RWPE2 (cell line): ENCODE measurements around the gene KRTAP4-4.
"Not testable (repeated sequence)": the region's sequence is repeated elsewhere in the genome, so short reads cannot be mapped to it uniquely, and the experiment has no call there.

Experiments used
- ATAC-seq: fragments of 200-7000 bp; cut with Tn5 transposase; 3 replicates; pipeline ENCODE4 v1.9.1; 2021; ENCODE audit warnings: low read depth
- DNase-seq: peaks from one replicate; pipeline ENCODE4 v3.0.0-alpha.2; 2020; ENCODE audit warnings: low spot score
- H3K27ac ChIP-seq: fragments of 450-650 bp; 2 replicates; pipeline ENCODE4 v1.5.1; 2017; ENCODE audit warnings: mild to moderate bottlenecking; ENCODE audit not compliant: poor library complexity, severe bottlenecking
- H3K27me3 ChIP-seq: fragments of 250-450 bp; sonication (Bioruptor Pico); 2 replicates; pipeline ENCODE4 v1.5.1; 2021; ENCODE audit warnings: mild to moderate bottlenecking, moderate library complexity; ENCODE audit not compliant: insufficient read depth, poor library complexity, severe bottlenecking
- H3K36me3 ChIP-seq: fragments of 250-450 bp; sonication (Bioruptor Pico); 2 replicates; pipeline ENCODE4 v1.5.1; 2020; ENCODE audit warnings: low read depth, mild to moderate bottlenecking, moderate library complexity
- H3K4me1 ChIP-seq: fragments of 250-450 bp; sonication (Bioruptor Pico); 2 replicates; pipeline ENCODE4 v1.5.1; 2021; ENCODE audit warnings: mild to moderate bottlenecking, moderate library complexity; ENCODE audit not compliant: insufficient read depth, poor library complexity, severe bottlenecking
- H3K4me3 ChIP-seq: fragments of 250-450 bp; sonication (Bioruptor Pico); 2 replicates; pipeline ENCODE4 v1.5.1; 2021; ENCODE audit warnings: mild to moderate bottlenecking, moderate library complexity; ENCODE audit not compliant: severe bottlenecking
- H3K9me3 ChIP-seq: fragments of 250-450 bp; sonication (Bioruptor Pico); 2 replicates; pipeline ENCODE4 v1.5.1; 2021; ENCODE audit warnings: mild to moderate bottlenecking, moderate library complexity; ENCODE audit not compliant: severe bottlenecking
- TF ChIP-seq, protein P1 (sequence below): fragments of 450-650 bp; IDR thresholded peaks from one replicate; pipeline ENCODE4 v1.5.1; 2017; ENCODE audit warnings: mild to moderate bottlenecking, moderate library complexity; ENCODE audit not compliant: poor library complexity, severe bottlenecking

The KRTAP4-4 gene

DNA sequence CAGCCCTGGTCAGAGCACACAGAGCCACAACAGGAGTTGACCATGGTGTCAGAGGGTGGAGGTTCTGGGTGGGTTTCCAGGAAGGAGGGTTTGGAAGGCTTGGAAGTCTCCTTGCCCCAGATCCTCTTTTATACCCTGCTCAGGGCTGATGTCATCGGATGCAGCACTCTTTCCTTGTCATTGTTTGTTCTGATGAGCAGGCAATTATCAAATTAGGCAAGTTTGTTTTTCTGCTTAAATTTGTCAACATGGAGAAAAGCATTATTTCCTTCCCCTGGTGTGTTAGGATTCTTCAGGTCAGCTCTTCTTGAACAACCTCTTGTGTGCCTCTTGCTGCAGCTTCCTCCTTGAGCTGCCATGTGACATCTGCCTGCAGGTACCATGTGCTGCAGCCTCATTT lies at the start of gene KRTAP4-4:
TSS of gene KRTAP4-4 (minus strand) at position 101 of the 400 bp plus-strand sequence. CDS start at position 44, 57 bp downstream.
- TF ChIP-seq, protein P1, sequence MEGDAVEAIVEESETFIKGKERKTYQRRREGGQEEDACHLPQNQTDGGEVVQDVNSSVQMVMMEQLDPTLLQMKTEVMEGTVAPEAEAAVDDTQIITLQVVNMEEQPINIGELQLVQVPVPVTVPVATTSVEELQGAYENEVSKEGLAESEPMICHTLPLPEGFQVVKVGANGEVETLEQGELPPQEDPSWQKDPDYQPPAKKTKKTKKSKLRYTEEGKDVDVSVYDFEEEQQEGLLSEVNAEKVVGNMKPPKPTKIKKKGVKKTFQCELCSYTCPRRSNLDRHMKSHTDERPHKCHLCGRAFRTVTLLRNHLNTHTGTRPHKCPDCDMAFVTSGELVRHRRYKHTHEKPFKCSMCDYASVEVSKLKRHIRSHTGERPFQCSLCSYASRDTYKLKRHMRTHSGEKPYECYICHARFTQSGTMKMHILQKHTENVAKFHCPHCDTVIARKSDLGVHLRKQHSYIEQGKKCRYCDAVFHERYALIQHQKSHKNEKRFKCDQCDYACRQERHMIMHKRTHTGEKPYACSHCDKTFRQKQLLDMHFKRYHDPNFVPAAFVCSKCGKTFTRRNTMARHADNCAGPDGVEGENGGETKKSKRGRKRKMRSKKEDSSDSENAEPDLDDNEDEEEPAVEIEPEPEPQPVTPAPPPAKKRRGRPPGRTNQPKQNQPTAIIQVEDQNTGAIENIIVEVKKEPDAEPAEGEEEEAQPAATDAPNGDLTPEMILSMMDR = no peak

DNA sequence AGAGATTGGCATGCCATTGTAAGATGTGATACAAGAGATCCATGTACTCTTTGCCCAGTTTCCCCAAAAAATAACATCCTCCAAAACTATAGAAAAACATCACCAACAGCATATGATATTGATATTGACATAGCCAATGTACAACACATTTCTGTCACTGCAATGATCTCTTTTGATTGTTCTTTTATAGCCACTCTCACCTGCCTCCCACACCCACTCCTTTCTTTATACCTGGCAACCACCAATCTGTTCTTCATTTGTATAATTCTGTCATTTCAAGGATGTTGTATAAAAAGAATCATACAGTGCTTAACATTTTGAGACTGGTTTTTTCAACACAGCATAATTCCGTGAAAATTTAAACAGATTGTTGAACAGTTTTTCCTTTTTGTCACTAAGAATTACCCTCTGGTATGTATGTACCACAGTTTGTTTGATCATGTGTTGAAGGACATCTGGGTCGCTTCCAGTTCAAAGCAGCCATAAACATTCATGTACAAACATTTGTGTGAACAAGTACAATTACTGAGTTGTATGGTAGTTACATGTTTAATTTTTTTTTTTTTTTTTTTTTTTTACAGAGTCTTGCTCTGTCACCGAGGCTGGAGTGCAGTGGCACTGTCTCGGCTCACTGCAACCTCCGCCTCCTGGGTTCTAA lies 39.0 kb upstream of the KRTAP4-4 start:
- no peak overlapping the region for H3K27ac ChIP-seq
- no peaks in the 10 kb centered on the region for H3K36me3 ChIP-seq
- H3K27me3 ChIP-seq = no peaks in the 10 kb centered on the region
- no peak for ATAC-seq
- no peak for DNase-seq
- no peaks in the 10 kb centered on the region for H3K4me1 ChIP-seq
- H3K4me3 ChIP-seq = no peak overlapping the region
- H3K9me3 ChIP-seq = no peaks in the 10 kb centered on the region
- TF ChIP-seq, protein P1 = no peak

More for the DNA sequence above, at the start of gene KRTAP4-4:
- no peaks in the 10 kb centered on the region for H3K27me3 ChIP-seq
- no peak within 1 kb of the TSS for H3K4me3 ChIP-seq
- no peak for ATAC-seq
- no peaks in the 10 kb centered on the region for H3K4me1 ChIP-seq
- no peaks in the 10 kb centered on the region for H3K36me3 ChIP-seq
- no peak for DNase-seq
- H3K9me3 ChIP-seq = no peaks in the 10 kb centered on the region
- H3K27ac ChIP-seq = no peak within 1 kb of the TSS

DNA sequence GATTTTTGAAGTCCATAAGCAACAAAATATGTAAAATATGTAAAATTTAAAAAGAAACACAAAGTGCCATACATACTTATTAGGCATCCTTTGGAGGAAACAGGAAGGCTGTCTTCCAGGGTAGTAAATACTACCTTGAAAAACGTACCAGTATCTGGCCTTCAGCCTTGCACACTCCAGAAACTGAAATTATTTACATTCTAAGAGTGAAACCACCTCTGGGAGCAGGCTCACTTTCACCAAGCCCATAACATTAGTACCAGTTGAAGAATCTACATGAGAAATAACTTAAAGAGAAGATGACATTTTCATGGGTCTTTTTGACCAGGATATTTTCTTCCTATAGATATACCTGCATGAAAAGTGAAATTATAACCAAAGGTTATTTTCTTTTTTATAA lies 35.5 kb upstream of the KRTAP4-4 start:
- no peak overlapping the region for H3K27ac ChIP-seq
- H3K27me3 ChIP-seq = no peaks in the 10 kb centered on the region
- H3K4me3 ChIP-seq = no peak overlapping the region
- ATAC-seq = no peak
- no peaks in the 10 kb centered on the region for H3K36me3 ChIP-seq
- no peaks in the 10 kb centered on the region for H3K9me3 ChIP-seq
- DNase-seq = no peak
- no peaks in the 10 kb centered on the region for H3K4me1 ChIP-seq
- TF ChIP-seq, protein P1 = no peak

DNA sequence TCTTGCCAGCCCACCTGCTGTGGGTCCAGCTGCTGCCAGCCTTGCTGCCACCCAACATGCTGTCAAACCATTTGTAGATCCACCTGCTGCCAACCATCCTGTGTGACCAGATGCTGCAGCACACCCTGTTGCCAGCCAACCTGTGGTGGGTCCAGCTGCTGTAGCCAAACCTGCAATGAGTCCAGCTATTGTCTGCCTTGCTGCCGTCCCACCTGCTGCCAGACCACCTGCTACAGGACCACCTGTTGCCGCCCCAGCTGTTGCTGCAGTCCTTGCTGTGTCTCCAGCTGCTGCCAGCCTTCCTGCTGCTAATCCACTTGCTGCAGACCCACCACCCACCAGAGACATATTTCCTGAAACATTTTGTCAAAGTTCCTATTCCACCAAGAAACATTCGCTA lies 29.8 kb upstream of the KRTAP4-4 start:
- no peak overlapping the region for H3K4me3 ChIP-seq
- H3K27ac ChIP-seq = no peak overlapping the region
- DNase-seq (no peak), ATAC-seq (no peak)
- TF ChIP-seq, protein P1 = no peak
- H3K27me3 ChIP-seq = no peaks in the 10 kb centered on the region
- H3K36me3 ChIP-seq = no peaks in the 10 kb centered on the region
- no peaks in the 10 kb centered on the region for H3K4me1 ChIP-seq
- H3K9me3 ChIP-seq = no peaks in the 10 kb centered on the region

DNA sequence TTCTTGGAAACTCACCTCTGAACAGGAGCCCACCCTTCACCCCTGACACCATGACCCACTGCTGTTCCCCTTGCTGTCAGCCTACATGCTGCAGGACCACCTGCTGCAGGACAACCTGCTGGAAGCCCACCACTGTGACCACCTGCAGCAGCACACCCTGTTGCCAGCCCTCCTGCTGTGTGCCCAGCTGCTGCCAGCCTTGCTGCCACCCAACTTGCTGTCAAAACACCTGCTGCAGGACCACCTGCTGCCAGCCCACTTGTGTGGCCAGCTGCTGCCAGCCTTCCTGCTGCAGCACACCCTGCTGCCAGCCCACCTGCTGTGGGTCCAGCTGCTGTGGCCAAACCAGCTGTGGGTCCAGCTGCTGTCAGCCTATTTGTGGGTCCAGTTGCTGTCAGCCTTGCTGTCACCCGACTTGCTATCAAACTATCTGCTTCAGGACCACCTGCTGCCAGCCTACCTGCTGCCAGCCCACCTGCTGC lies 29.3 kb upstream of the KRTAP4-4 start, which contains the start of gene KRTAP9-1:
TSS of gene KRTAP9-1 (plus strand) at position 51 of the 482 bp plus-strand sequence. CDS start at position 51, 0 bp downstream.
- not testable (repeated sequence) for H3K36me3 ChIP-seq, DNase-seq, ATAC-seq

More for the DNA sequence above, 29.3 kb upstream of the KRTAP4-4 start, which contains the start of gene KRTAP9-1:
- not testable (repeated sequence) for H3K4me3 ChIP-seq, H3K27me3 ChIP-seq, H3K4me1 ChIP-seq, H3K27ac ChIP-seq, H3K9me3 ChIP-seq
